Stimulated activated naive CD4-positive, alpha-beta T cell treated with Interleukin-2 at 50 U/mL for 16 hours (primary cell): Measurements from ENCODE around the gene ATP11A.
"Not testable (repeated sequence)": the region's sequence is repeated elsewhere in the genome, so short reads cannot be mapped to it uniquely, and the experiment has no call there.

Experiments
- DNase-seq: peaks from one replicate; lab custom pipeline; 2025; lab: John Stamatoyannopoulos, UW

Gene ATP11A

GRCh38 chr13:112863356-112863755, 173.5 kb downstream of the ATP11A start:
- DNase-seq, result not testable (repeated sequence)

GRCh38 chr13:112865478-112865877, 175.6 kb downstream of the ATP11A start:
- not testable (repeated sequence) for DNase-seq

GRCh38 chr13:112867301-112867711, 177.5 kb downstream of the ATP11A start:
- DNase-seq, result no peak

GRCh38 chr13:112868308-112868707, 178.5 kb downstream of the ATP11A start:
- DNase-seq, result no peak

- no peak for DNase-seq
Measured at GRCh38 chr13:112869202-112870050, 179.6 kb downstream of the ATP11A start.

GRCh38 chr13:112870051-112870331, 180.2 kb downstream of the ATP11A start:
- no peak for DNase-seq

- no peak for DNase-seq
Measured at GRCh38 chr13:112870737-112871287, 181.0 kb downstream of the ATP11A start.

- DNase-seq, result no peak
Measured at GRCh38 chr13:112871742-112872141, 181.9 kb downstream of the ATP11A start.

GRCh38 chr13:112872657-112873631, 183.1 kb downstream of the ATP11A start:
- DNase-seq, result peak; percentile 4

- peak; percentile 8 for DNase-seq
Measured at GRCh38 chr13:112873851-112874750, 184.3 kb downstream of the ATP11A start.

GRCh38 chr13:112874751-112875300, 185.0 kb downstream of the ATP11A start:
- DNase-seq, result no peak

- no peak for DNase-seq
Measured at GRCh38 chr13:112875627-112876026, 185.8 kb downstream of the ATP11A start.

GRCh38 chr13:112876305-112877000, 186.6 kb downstream of the ATP11A start:
- no peak for DNase-seq

GRCh38 chr13:112877066-112877465, 187.2 kb downstream of the ATP11A start:
- no peak for DNase-seq

GRCh38 chr13:112877539-112877938, 187.7 kb downstream of the ATP11A start:
- no peak for DNase-seq

GRCh38 chr13:112877976-112878955, 188.4 kb downstream of the ATP11A start:
- DNase-seq, result no peak

- DNase-seq, result no peak
Measured at GRCh38 chr13:112879283-112879833, 189.5 kb downstream of the ATP11A start.

GRCh38 chr13:112880221-112880641, 190.4 kb downstream of the ATP11A start:
- DNase-seq, result no peak

GRCh38 chr13:112880976-112881540, 191.2 kb downstream of the ATP11A start:
- DNase-seq, result no peak
